ENCODE results near the gene PLB1.

DNA sequence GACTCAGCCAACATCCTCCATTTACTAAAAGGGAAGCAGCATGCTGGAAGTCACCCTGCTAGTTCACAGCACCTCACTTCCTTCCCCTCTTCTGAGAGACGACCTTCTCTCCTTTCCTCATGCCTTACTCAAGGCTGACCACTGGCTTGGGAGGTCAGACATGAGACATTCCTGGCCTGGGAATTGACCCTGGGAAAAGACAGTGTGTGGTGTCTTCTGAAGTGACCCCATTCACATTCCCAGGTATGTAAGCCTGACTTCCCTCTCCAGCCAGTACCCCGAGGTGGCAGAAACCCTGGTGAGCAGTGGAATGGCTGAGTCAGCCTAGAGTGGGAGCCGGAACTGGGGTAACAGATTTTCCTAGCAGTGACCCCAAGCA lies 92.4 kb downstream of the PLB1 start:
- TF ChIP-seq, protein P1, sequence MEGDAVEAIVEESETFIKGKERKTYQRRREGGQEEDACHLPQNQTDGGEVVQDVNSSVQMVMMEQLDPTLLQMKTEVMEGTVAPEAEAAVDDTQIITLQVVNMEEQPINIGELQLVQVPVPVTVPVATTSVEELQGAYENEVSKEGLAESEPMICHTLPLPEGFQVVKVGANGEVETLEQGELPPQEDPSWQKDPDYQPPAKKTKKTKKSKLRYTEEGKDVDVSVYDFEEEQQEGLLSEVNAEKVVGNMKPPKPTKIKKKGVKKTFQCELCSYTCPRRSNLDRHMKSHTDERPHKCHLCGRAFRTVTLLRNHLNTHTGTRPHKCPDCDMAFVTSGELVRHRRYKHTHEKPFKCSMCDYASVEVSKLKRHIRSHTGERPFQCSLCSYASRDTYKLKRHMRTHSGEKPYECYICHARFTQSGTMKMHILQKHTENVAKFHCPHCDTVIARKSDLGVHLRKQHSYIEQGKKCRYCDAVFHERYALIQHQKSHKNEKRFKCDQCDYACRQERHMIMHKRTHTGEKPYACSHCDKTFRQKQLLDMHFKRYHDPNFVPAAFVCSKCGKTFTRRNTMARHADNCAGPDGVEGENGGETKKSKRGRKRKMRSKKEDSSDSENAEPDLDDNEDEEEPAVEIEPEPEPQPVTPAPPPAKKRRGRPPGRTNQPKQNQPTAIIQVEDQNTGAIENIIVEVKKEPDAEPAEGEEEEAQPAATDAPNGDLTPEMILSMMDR (IDR thresholded peaks at IDR 0.05; ENCODE audit: borderline replicate concordance, extremely low read depth, low read length, poor library complexity, severe bottlenecking) = no peak
- TF ChIP-seq EZH2 (IDR thresholded peaks at IDR 0.05; ENCODE audit: borderline replicate concordance, low read depth, low read length, severe bottlenecking) = no peak

Measured in DND-41 (cell line).